Vagina (tissue), 2 donors: ENCODE measurements around the gene S100A3. TPM values are rescaled to one million over a fixed set of nuclear protein-coding genes. Genes with fewer than 3 reads are reported as not detected.
"Not testable (repeated sequence)": the region's sequence is repeated elsewhere in the genome, so short reads cannot be mapped to it uniquely, and the experiment has no call there.

Experiments
- DNase-seq, 2 donors: peaks; one replicate each; pipeline ENCODE4 v3.0.0-alpha.2; 2017; ENCODE audit errors: extremely low spot score in 2 of 2
- H3K27ac ChIP-seq: fragments of 200-600 bp; sonication (generic); one replicate; pipeline ENCODE4 v1.5.1; 2019
- H3K27me3 ChIP-seq: fragments of 200-600 bp; sonication (generic); one replicate; pipeline ENCODE4 v1.5.1; 2019
- H3K36me3 ChIP-seq, 2 donors: fragments of 200-600 bp; sonication (generic); one replicate each; pipeline ENCODE4 v1.5.1; 2017 to 2019
- H3K4me1 ChIP-seq: fragments of 200-600 bp; sonication (generic); one replicate; pipeline ENCODE4 v1.5.1; 2019
- H3K4me3 ChIP-seq, 2 donors: fragments of 200-600 bp; sonication (generic); 1 replicate in 1 of 2; 2 replicates in 1 of 2; pipeline ENCODE4 v1.5.1; 2016 to 2019
- H3K9me3 ChIP-seq: fragments of 200-600 bp; sonication (generic); one replicate; pipeline ENCODE4 v1.5.1; 2019
- CTCF ChIP-seq, 3 experiments: fragments of 450-650 bp in 2 of 3; fragments of 200-600 bp in 1 of 3; sonication (generic) in 1 of 3; IDR thresholded peaks; one replicate each; pipeline ENCODE4 v1.5.1; 2017 to 2019; ENCODE audit warnings: antibody characterized with exemption in 3 of 3, mild to moderate bottlenecking in 2 of 3, moderate library complexity in 2 of 3
- POLR2A ChIP-seq, 2 donors: fragments of 450-650 bp; IDR thresholded peaks; one replicate each; pipeline ENCODE4 v1.6.1; 2017; ENCODE audit warnings: antibody characterized with exemption in 2 of 2, mild to moderate bottlenecking in 2 of 2, moderate library complexity in 2 of 2
- POLR2AphosphoS5 ChIP-seq, 2 donors: sonication (generic); formaldehyde crosslinking; IDR thresholded peaks; one replicate each; pipeline ENCODE4 v1.9.0; 2017; ENCODE audit warnings: antibody characterized with exemption in 2 of 2, mild to moderate bottlenecking in 2 of 2, low read depth in 1 of 2; ENCODE audit not compliant: insufficient read depth in 1 of 2
- intact Hi-C: fragments of 100-400 bp; cut with DNase I; formaldehyde crosslinking; loops from one replicate; pipeline ENCODE4 v1.15.1; 2023
- total RNA-seq: library from RNA; depleted of rRNA; stranded (reverse); fragments of >200 nt; gene quantifications from one replicate; pipeline ENCODE4 v1.2.3, GENCODE V29; 2016

The S100A3 gene
- total RNA-seq, 1 donor from 2014 or later, result 9.6 TPM

DNA sequence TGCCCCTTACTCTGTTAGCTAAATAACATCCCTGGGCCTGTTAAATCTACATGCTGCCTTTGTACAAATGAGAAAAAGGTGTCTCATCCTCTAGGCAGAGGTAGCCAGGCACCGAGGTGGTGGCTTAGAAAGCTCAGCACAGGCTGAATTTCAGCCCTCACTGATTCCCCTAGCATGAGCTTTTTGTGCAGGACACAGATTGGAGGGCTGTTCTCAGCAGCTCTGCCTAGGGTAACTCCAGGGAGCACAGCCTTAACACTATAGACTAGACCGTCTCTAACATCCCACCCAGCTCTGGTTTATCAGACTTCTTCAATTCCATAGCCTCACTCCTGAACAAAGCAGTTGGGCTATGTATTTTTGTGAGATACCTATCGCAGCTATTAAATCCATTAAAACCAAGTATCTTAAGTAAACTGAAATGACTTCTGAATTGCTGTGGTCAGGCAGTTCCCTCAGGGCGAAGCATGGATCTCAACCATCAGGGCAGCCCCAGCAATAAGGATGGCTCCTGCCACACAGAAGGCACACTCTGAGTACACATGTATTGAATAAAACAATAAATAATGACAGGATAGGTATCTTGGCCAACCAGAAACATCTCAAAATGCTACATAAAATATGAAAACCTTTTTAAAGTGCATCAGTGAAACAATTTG lies 28.1 kb downstream of the S100A3 start:
- TF ChIP-seq CTCF (IDR thresholded peaks at IDR 0.05) (no peak), POLR2A (IDR thresholded peaks at IDR 0.05) (no peak), POLR2AphosphoS5 (IDR thresholded peaks at IDR 0.05; ENCODE audit: insufficient read depth in 1 of 2, low read depth in 1 of 2) (no peak)
- H3K9me3 ChIP-seq, result no peaks in the 10 kb centered on the region
- H3K4me1 ChIP-seq, result peaks cover 15% of the 10 kb centered on the region
- DNase-seq, result peak in 1 of 2 donors; percentile 34
- H3K27me3 ChIP-seq, result no peaks in the 10 kb centered on the region
- no peak overlapping the region for H3K4me3 ChIP-seq
- H3K27ac ChIP-seq, result no peak overlapping the region
- intact Hi-C loops, result no loop called here
- H3K36me3 ChIP-seq, result no peaks in the 10 kb centered on the region

DNA sequence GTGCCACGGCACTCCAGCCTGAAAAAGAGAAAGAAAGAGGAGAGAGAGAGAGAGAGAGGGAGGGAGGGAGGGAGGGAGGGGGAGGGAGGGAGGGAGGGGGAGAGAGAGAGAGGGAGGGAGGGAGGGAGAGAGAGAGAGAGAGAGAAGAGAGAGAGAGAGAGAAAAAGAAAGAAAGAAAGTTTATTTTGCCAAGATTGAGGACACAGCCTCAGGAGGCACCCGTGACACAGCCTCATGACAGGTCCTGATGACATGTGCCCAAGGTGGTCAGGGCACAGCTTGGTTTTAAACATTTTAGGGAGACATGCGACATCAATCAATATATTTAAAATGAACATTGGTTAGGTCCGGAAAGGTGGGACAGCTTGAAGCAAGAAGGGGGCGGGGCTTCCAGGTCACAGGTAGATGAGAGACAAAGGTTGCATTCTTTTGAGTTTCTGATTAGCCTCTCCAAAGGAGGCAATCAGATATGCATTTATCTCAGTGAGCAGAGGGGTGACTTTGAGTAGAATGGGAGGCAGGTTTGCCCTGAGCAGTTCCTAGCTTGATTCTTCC lies 28.8 kb downstream of the S100A3 start:
- H3K27me3 ChIP-seq, H3K4me3 ChIP-seq, H3K36me3 ChIP-seq, H3K9me3 ChIP-seq, intact Hi-C loops, H3K27ac ChIP-seq: not testable (repeated sequence)
- DNase-seq, result peak in 1 of 2 donors; percentile 25
- peaks cover 10% of the 10 kb centered on the region for H3K4me1 ChIP-seq

DNA sequence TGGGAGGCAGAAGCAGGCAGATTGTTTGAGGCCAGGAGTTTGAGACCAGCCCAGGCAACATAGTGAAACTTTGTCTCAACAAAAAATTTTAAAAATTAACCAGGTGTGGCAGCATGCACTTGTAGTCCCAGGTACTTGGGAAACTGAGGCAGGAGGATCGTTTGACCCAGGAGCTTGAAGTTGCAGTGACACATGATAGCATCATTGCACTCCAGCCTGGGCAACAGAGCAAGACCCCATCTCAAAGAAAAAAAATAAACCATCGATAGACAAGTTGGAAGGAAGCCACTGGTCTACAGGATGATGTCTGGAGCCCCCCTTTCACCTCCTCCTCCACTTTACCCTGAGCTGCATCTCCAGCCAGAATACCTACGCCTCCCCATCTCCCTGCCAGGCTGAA lies 29.8 kb downstream of the S100A3 start:
- H3K27me3 ChIP-seq, result no peaks in the 10 kb centered on the region
- H3K4me3 ChIP-seq, result no peak overlapping the region
- TF ChIP-seq CTCF (IDR thresholded peaks at IDR 0.05) (no peak), POLR2A (IDR thresholded peaks at IDR 0.05) (no peak), POLR2AphosphoS5 (IDR thresholded peaks at IDR 0.05; ENCODE audit: insufficient read depth in 1 of 2, low read depth in 1 of 2) (no peak)
- peaks cover 7% of the 10 kb centered on the region for H3K4me1 ChIP-seq
- H3K9me3 ChIP-seq, result no peaks in the 10 kb centered on the region
- intact Hi-C loops, result no loop called here
- no peaks in the 10 kb centered on the region for H3K36me3 ChIP-seq
- H3K27ac ChIP-seq, result no peak overlapping the region
- DNase-seq, result peak in 1 of 2 donors; percentile 37

DNA sequence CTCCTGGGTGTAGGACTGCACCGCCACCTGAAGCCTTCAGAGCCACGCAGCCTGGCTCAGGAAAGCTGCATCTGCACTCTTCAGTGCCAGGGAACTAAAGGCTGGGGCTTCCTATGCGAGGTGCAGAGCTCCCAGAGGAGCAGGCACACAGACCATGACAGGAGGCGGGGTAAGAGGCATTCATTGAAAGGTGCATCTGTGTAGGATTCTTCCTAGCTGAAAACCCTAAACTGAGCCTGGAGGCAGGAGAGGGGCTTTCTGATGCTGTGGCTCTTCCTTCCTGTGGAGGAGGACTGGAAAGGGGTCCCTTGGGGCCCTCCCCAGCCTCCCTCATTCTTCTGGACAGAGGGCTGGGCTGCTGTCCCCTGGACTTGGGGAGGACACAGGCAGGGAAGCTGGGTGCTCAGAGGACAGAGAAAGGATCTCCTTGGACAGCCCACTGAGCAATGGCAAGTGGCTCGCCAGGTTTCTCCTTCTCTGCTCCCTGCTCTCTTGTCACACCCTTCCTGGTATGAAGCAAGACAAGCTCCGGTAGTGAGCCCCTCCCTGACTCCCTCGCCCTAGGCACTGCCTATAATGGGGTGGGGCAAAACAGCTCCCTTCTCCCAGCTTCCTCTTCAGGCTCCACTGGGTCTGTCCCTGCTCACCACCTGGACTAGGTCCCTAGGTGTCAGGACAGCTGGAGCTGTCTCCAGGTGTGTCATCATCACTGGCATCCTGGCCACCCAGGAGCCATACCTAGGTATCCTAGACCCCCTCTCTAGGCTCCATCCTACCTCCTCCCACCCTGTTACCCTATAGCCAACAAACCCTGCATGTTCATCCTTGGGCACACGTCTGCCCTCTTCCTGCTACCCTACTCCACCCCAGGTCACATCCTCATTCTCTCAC lies 33.3 kb downstream of the S100A3 start:
- intact Hi-C loops, result no loop called here
- Histone ChIP-seq H3K27ac (peak overlapping the region; percentile 47), H3K4me3 (no peak overlapping the region), H3K4me1 (peaks cover 7% of the 10 kb centered on the region), H3K27me3 (no peaks in the 10 kb centered on the region), H3K36me3 (no peaks in the 10 kb centered on the region), H3K9me3 (no peaks in the 10 kb centered on the region)
- TF ChIP-seq CTCF (IDR thresholded peaks at IDR 0.05), result no peak
- peak; percentile 37 to 63 for TF ChIP-seq POLR2AphosphoS5 (IDR thresholded peaks at IDR 0.05; ENCODE audit: insufficient read depth in 1 of 2, low read depth in 1 of 2)
- DNase-seq, result peak in 1 of 2 donors; percentile 96

DNA sequence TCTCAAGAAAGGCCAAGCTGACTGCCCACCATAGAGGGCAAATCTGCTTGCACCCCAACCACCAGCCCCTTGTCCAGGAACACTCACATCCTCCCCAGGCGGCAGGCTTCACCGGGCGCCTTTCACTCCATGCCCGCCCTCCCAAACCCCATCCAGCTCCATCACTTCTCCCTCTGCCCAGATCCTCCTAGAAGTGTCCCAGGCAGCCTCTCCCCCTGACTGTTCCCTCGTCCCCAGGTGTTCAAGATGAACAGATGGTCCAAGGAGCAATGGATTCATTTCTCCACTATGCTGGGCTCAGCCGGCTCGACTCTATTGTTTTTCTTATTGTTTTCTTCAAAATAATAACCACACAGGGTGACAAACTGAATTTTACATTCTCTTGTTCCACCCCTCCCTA lies 35.4 kb downstream of the S100A3 start:
- intact Hi-C loops, result loop anchor here (5.0 kb wide), 2 partner anchors 54 to 99 kb away; partner anchors contain the start of genes S100A16 and S100A2
- DNase-seq, result peak in 1 of 2 donors; percentile 49

More for the DNA sequence above, 35.4 kb downstream of the S100A3 start:
- H3K4me3 ChIP-seq, result no peak overlapping the region
- no peaks in the 10 kb centered on the region for H3K9me3 ChIP-seq
- no peaks in the 10 kb centered on the region for H3K27me3 ChIP-seq
- peaks cover 7% of the 10 kb centered on the region for H3K4me1 ChIP-seq
- H3K36me3 ChIP-seq, result no peaks in the 10 kb centered on the region
- TF ChIP-seq POLR2AphosphoS5 (IDR thresholded peaks at IDR 0.05; ENCODE audit: insufficient read depth in 1 of 2, low read depth in 1 of 2) (no peak), CTCF (IDR thresholded peaks at IDR 0.05) (no peak), POLR2A (IDR thresholded peaks at IDR 0.05) (no peak)
- H3K27ac ChIP-seq, result no peak overlapping the region
